GM19193 (cell line): ENCODE data around the gene CABLES1.
A peak's percentile ranks its signal among the peaks of the same experiment; 100 is the strongest.

Experiments used
- POLR2A ChIP-seq: IDR thresholded peaks from 4 replicates; pipeline ENCODE4 v1.6.1; 2011; ENCODE audit not compliant: insufficient read depth, insufficient read length; ENCODE audit errors: extremely low read depth

The CABLES1 gene

DNA sequence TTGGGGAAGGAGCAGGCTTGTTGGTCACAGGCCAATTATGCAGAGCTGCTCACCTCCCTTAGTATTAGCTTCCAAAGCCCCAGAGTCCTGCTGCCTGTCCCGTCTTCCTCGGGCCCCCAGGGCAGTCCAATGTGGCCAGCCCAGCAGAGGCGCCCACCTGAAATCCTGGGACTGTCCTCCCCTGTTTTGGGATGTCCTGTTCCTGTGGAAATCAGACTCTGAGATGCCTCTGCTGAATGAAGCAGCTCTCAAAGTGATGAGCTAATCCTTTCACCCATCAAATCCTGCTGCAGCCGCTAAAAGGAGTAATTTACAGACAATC lies 105.3 kb downstream of the CABLES1 start:
- TF ChIP-seq POLR2A, result no peak

DNA sequence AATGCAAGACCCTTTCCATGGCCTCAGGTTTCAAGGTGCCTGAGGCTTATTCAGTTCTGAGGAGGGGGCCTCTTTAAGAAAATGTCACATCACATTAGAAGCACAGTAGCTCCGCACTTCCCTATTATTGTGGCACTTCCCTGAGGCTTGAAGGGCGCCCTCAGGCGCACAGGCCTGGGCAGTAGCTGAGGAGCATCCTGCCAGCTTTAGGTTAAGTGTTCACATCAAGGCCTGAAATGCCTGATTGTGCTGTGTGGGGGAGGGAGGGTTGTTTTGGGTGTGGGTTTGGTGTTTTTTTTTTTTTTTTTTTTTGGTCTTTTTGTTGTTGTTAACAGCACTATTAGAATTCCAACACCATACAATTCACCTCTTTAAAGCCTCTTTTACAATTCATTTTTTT lies 107.9 kb downstream of the CABLES1 start:
- TF ChIP-seq POLR2A, result no peak

DNA sequence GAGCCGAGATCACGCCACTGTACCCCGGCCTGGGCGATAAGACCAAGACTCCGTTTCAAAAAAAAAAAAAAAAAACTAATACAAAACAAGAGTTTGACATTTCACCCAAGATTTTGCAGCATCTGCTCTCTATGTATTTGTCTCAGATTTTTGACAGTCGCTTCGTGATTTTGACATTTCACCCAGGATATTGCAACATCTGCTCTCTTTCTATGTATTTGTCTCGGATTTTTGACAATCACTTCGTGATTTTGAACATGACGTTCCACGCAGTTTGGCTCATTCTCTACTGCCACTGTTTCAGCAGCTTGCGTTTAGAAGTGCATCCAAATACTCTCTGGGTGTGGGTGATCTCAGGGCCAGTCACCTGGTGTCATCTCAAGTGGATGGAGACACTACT lies 108.5 kb downstream of the CABLES1 start:
- TF ChIP-seq POLR2A, result no peak

DNA sequence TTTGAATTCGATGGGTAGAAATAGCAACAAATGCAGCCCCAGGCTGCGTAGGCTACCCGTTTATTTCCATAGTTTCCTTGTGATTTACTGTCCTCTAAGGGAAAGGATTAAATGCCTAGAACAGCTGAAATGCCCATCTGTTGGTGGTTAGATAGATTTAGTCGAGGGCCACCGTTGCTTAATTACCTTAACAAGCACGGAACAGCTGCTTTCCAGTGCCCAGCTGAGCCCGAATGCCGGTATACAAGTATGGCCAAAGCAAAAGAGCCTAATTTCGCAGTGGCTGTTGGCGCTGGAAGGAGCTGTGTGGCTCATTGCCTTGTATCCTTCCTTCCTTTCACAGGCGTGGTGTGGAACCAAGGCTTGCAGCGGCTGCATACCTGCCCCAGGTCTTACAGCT lies 109.1 kb downstream of the CABLES1 start:
- no peak for TF ChIP-seq POLR2A

DNA sequence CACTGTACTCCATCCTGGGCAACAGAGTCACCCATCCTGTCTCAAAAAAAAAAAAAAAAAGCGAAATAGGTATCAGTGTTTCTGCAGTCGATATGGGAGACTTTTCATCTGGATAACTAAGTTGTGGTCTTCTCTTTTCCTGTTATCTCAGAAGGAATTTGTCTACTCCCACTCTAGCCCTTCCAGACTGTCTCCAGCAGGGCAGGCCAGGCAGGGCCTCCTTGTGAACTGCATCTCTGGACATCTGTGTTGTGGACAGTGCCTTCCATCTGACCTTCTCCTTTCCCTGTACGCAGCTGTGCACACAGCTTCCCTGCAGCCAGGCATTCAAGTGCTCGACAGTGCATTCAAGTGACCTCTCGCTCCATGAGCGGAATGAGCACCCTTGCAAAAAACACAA lies 110.2 kb downstream of the CABLES1 start:
- TF ChIP-seq POLR2A, result no peak

DNA sequence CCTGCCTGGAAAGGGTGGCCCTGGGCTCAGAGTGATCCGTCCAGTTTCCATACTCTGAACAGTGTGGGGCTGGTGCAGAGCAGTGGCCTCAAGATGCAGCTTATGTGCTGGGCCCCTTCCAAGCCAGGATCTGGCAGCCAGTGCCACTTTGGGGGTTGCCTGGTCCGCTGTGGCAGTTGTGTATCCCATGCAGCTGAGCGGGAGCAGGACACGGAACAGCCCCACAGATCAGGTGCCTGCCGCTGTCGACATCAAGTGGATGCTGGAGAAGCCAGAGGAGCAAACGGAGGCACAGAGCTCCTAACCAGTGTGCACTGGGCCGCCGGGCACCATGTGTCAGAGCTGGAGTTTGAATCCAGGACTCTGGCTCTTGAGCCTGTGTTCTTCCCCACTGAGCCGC lies 112.0 kb downstream of the CABLES1 start:
- no peak for TF ChIP-seq POLR2A

DNA sequence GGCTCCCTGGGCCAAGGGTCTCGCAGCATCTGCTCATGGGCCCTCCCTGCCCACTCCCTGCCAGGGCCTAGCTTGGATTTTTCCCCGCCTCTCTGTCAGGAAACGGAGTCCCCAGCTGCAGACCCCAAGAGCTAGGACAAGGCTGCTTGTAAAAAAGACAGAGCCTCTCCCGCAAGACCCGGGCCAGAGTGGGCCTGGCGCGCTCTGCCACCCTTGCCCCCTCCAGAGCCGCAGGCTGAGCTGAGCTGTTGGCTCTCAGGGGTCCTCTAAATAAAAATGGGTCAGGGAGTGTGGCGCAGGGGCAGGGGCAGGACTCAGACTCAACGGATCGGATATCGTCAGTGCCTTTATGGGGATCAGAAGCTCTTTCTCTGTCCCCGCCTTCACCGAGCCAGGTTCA lies 112.6 kb downstream of the CABLES1 start:
- no peak for TF ChIP-seq POLR2A

DNA sequence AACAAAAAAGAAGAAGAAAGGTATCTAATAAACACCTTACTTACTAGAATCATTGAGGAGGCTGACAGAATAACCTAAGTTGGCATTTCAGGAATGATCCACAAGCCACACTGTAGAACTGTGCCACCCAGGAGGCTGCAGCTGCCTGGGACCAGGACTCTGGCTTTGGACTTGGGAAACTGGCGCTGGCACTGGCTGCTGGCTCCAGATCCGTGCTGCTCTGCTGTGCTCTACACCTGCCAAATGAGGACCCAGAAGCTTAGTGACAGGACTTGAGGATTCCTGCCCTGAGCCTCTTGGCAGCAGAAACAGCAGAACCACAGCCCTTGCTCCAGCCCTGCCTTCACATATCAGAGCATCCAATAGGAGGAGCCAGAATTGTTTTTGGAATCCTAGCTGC lies 113.5 kb downstream of the CABLES1 start:
- TF ChIP-seq POLR2A, result no peak

DNA sequence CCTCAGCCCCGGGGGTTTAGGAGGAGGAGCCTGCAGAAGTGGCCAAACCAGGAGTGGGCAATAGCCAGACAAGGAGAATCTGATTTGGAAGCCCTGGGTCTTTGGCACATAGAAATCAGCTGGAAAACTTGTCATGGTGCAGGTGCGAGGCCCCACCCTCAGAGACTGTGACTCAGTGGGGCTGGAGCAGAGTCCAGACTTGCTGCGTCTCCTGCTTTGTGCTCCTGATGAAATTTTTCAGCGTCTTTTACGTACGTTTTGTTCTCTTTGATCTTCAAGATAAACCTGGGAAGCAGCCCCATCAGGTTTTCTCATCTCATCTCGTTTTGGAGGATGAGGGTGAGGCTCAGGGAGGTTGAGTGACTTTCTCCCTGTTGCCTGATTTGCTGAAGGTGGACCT lies 114.1 kb downstream of the CABLES1 start:
- TF ChIP-seq POLR2A, result no peak

DNA sequence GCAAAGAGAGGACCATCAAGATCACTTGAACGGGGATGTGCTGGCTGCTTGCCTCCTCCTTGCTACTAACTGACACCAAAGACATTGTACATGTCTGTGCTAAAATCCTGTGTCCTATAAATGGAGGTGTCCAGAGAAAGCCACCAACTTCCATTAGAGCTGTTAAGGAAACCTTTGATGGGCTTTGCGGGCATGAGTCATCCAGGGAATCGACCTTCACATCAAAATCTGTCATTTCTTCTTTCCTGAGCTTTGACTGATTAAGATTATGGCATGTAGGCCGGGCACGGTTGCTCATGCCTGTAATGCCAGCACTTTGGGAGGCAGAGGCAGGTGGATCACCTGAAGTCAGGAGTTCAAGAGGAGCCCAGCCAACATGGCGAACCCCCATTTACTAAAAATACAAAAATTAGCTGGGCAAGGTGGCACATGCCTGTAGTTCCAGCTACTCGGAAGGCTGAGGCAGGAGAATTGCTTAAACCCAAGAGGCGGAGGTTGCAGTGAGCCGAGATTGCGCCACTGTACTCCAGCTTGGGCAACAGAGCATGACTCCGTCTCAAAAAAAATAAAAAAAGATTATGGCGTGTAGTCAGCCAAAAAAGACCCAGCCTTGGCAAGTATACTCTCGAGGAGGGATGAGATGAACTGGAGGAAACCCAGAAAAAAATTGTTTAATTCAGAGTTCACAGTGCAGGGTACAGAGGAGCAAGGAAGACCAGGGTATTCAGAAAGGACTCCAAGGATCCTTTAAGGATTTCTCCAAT lies 115.8 kb downstream of the CABLES1 start:
- TF ChIP-seq POLR2A, result no peak

DNA sequence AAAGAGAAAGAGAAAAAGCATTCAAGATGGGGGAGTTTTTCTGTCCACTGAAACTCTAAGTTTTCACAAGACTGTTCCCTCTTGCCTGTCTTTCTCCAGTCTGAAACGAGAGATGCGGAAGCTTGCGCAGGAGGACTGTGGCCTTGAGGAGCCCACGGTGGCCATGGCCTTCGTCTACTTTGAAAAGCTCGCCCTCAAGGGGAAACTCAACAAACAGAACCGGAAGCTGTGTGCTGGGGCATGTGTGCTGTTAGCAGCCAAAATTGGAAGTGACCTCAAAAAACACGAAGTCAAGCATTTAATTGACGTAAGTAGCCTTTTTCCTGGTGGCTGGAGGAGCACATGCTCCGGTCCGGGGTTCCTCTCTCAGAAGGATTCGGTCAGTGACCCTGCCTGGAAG lies 118.3 kb downstream of the CABLES1 start:
- TF ChIP-seq POLR2A, result no peak

DNA sequence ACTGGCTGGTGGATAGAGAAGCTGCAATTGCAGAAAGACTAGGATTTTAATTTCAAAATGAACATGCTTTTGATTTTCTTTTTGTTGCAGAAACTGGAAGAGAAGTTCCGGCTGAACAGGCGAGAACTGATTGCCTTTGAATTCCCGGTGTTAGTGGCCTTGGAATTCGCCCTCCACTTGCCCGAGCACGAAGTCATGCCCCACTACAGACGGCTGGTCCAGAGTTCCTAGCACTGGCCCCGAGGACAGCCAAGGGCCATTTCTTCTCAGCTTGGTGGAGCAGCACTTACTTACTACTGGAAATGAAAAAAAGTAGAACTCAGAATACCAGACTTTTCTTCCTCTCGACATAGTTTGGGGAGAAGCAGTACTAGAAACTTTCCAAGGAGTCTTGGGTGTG lies 121.9 kb downstream of the CABLES1 start:
- no peak for TF ChIP-seq POLR2A

DNA sequence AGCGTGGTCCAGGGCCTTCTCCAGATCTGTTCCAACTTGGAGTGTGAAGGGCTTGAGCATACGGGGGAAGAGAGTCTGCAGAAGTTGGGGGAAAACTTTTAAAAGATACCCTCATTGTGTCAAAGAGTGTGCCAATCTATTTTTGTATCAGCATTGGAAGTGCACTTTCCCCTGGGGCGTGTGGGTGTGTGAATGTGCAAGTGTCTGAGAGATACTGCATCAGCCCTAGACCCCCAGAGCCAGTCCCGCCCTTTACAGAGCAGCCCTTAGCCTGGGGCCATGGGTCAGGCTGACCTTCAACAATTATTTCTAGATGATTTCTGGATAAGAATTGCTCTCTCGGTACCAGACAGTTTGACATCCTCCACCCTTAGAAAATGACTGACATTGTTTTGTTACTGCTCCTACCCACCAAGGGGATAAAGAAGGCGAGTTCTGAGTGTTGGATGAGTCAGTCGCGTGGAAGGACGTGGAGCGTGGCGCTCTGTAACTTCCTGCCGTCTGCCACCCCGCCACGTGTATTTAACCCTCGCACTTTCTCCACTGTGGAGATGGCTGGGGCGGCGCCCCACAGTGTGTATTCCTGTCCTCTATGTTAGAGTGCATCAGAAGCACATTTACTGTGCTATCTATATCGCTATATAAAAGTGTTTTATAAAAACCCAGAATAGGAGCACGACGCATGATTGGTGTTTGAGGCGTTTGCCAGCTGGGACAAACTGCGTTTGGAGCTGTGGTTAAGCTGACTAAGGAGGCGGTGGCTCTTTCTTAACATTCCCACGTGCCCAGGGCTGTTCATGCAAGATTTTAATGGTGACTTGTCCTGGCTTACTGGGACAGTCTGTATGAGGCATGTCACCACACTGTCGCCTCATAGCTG lies 122.6 kb downstream of the CABLES1 start:
- TF ChIP-seq POLR2A, result peak; percentile 18

DNA sequence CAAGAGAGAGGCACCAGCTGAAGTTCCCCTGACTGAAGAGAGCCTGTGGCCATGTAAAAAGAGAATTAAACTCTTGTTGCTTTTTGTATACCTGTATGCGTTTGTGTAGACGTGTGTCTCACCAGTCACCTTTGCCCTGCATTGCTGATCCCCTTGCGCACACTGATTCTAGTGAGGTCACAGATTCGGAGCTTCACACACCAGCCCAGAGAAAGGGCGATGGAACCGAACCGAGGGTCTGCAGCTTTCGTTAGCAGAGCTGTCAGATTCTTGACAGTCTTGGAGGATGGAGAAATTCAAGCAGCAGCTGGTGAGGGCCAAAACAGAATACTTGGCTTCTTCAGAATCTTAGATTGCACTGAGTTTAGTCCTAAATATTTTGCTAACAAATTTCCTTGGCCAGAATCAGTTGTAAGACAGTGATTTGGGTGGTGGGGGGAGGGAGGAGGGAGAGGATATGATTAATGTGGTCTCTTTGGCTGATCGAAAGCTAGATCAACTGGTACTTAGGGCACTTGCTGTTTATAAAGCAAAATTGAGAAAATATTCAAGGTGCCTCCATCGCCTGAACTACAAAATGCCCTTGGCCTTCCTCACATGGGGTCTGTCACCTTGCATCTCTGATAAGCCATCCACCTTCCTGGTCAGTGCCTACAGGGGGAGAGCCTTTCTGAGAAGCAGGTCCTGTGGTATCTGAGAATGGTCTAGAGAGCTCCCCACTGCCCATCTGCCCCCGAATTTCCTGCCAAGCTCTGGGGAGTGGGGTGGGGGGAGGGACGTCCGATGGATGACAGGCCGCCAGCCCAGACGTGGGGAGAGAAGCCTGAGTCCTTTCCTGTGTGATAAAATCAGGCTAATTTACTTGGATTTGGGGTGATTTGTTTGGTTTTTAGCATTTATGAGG lies 123.5 kb downstream of the CABLES1 start:
- no peak for TF ChIP-seq POLR2A
